ENCODE results near the gene SERBP1.

DNA sequence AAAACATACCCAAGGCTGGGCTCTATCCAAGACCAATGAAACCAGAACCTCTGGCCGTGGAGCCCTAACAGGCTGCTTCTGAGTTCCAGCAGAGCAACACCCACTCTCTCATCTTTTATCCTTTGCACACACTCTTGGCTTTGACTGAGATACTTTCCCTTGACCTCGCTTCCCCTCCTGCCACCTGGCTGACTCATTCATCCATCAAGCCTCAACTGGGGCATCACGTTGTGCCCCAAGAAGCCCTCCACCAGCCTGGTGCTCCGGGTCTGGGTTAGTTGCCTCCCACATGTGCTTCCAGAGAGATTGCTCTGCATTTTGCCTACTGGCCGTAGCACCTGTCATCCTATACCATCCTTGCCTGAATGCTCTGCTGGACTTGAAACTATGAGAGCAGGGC, 34.5 kb upstream of the SERBP1 start:
- TF ChIP-seq, protein P1, sequence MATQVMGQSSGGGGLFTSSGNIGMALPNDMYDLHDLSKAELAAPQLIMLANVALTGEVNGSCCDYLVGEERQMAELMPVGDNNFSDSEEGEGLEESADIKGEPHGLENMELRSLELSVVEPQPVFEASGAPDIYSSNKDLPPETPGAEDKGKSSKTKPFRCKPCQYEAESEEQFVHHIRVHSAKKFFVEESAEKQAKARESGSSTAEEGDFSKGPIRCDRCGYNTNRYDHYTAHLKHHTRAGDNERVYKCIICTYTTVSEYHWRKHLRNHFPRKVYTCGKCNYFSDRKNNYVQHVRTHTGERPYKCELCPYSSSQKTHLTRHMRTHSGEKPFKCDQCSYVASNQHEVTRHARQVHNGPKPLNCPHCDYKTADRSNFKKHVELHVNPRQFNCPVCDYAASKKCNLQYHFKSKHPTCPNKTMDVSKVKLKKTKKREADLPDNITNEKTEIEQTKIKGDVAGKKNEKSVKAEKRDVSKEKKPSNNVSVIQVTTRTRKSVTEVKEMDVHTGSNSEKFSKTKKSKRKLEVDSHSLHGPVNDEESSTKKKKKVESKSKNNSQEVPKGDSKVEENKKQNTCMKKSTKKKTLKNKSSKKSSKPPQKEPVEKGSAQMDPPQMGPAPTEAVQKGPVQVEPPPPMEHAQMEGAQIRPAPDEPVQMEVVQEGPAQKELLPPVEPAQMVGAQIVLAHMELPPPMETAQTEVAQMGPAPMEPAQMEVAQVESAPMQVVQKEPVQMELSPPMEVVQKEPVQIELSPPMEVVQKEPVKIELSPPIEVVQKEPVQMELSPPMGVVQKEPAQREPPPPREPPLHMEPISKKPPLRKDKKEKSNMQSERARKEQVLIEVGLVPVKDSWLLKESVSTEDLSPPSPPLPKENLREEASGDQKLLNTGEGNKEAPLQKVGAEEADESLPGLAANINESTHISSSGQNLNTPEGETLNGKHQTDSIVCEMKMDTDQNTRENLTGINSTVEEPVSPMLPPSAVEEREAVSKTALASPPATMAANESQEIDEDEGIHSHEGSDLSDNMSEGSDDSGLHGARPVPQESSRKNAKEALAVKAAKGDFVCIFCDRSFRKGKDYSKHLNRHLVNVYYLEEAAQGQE (IDR thresholded peaks at IDR 0.05; ENCODE audit: borderline replicate concordance): no peak
- TF ChIP-seq, protein P2, sequence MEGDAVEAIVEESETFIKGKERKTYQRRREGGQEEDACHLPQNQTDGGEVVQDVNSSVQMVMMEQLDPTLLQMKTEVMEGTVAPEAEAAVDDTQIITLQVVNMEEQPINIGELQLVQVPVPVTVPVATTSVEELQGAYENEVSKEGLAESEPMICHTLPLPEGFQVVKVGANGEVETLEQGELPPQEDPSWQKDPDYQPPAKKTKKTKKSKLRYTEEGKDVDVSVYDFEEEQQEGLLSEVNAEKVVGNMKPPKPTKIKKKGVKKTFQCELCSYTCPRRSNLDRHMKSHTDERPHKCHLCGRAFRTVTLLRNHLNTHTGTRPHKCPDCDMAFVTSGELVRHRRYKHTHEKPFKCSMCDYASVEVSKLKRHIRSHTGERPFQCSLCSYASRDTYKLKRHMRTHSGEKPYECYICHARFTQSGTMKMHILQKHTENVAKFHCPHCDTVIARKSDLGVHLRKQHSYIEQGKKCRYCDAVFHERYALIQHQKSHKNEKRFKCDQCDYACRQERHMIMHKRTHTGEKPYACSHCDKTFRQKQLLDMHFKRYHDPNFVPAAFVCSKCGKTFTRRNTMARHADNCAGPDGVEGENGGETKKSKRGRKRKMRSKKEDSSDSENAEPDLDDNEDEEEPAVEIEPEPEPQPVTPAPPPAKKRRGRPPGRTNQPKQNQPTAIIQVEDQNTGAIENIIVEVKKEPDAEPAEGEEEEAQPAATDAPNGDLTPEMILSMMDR (IDR thresholded peaks at IDR 0.05; ENCODE audit: poor library complexity, severe bottlenecking): no peak
- no peak for TF ChIP-seq EZH2 (IDR thresholded peaks at IDR 0.05; ENCODE audit: borderline replicate concordance, insufficient read depth, low read length, poor library complexity, severe bottlenecking)
- TF ChIP-seq TAF1 (IDR thresholded peaks at IDR 0.05; ENCODE audit: low read depth): no peak
- TF ChIP-seq POLR2AphosphoS5 (IDR thresholded peaks at IDR 0.05): no peak
- TF ChIP-seq EP300 (conservative IDR thresholded peaks at IDR 0.05; ENCODE audit: poor library complexity, severe bottlenecking): no peak

Data from neural cell (in vitro differentiated cells).